Mononuclear cell (primary cell): Measurements from ENCODE around the gene HACD3. TPM values are rescaled to one million over a fixed set of nuclear protein-coding genes. Genes with fewer than 3 reads are reported as not detected.

Experiments used
- total RNA-seq: library from RNA; depleted of rRNA; stranded (reverse); fragments of >200 nt; gene quantifications from one replicate; pipeline ENCODE4 v1.2.3, GENCODE V29; 2012

HACD3 gene
- total RNA-seq, 1 donor = 13.9 TPM

Other genes with a start within 250 kb of the HACD3 start
- 16.9 TPM for gene PARP16, start 243.6 kb upstream of the HACD3 start, total RNA-seq
- gene RNU5A-1, start 234.4 kb upstream of the HACD3 start, total RNA-seq = not detected
- not detected for gene RNU5B-1, start 225.8 kb upstream of the HACD3 start, total RNA-seq
- not detected for gene IGDCC3, start 152.5 kb upstream of the HACD3 start, total RNA-seq
- gene IGDCC4, start 107.5 kb upstream of the HACD3 start, total RNA-seq = under 0.01 TPM
- 51.1 TPM for gene DPP8, start 12.8 kb upstream of the HACD3 start, total RNA-seq
- 24.2 TPM for gene INTS14, start 80.7 kb downstream of the HACD3 start, total RNA-seq
- 1.0 TPM for gene SLC24A1, start 91.5 kb downstream of the HACD3 start, total RNA-seq